Measurements from ENCODE around the gene PLA2G4B.

DNA sequence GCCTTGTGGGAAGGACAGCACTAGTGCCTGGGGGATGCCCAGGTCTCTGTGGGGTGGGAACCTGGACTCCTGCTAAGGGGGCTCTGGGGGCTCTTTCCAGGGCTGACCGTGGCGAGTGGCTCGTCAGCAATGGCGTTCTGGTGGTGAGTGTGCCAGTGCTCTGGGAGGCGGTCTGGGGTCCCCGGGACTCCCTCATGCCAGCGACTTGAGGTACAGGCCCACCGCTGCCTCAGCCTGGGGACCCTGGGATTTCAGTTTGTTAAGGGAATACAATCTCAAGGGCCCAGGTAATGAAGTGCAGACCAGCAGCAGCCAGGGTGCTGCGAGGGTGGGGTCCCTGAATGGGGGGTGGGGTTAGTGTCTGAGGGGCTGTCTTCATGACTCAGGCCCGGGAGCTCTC lies 2.5 kb downstream of the PLA2G4B start:
- TF ChIP-seq, protein P1, sequence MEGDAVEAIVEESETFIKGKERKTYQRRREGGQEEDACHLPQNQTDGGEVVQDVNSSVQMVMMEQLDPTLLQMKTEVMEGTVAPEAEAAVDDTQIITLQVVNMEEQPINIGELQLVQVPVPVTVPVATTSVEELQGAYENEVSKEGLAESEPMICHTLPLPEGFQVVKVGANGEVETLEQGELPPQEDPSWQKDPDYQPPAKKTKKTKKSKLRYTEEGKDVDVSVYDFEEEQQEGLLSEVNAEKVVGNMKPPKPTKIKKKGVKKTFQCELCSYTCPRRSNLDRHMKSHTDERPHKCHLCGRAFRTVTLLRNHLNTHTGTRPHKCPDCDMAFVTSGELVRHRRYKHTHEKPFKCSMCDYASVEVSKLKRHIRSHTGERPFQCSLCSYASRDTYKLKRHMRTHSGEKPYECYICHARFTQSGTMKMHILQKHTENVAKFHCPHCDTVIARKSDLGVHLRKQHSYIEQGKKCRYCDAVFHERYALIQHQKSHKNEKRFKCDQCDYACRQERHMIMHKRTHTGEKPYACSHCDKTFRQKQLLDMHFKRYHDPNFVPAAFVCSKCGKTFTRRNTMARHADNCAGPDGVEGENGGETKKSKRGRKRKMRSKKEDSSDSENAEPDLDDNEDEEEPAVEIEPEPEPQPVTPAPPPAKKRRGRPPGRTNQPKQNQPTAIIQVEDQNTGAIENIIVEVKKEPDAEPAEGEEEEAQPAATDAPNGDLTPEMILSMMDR (IDR thresholded peaks at IDR 0.05) = no peak
- TF ChIP-seq POLR2A (IDR thresholded peaks at IDR 0.05) = no peak
